A549 (cell line): ENCODE measurements around the gene FBXL7.

ENCODE experiments used
- HOXB5 ChIP-seq: fragments of 250-450 bp; sonication (Bioruptor Pico); IDR thresholded peaks from 2 replicates; pipeline ENCODE4 v1.5.0; 2020; ENCODE audit warnings: mild to moderate bottlenecking, moderate library complexity
- JUN ChIP-seq, 2 experiments: fragments of >200 bp; sonication (Bioruptor Twin); formaldehyde crosslinking; IDR thresholded peaks; 2 replicates in 1 of 2; 3 replicates in 1 of 2; pipeline ENCODE4 v1.6.1; 2016 to 2017
- MAZ ChIP-seq: fragments of 150-350 bp; IDR thresholded peaks from 2 replicates; pipeline ENCODE4 v1.6.1; 2014; ENCODE audit warnings: antibody characterized with exemption, low read depth, low read length, borderline replicate concordance
- NPAS2 ChIP-seq: fragments of 250-450 bp; sonication (Bioruptor Pico); IDR thresholded peaks from 2 replicates; pipeline ENCODE4 v1.8.0; 2022; ENCODE audit warnings: mild to moderate bottlenecking, moderate library complexity, borderline replicate concordance
- POLR2A ChIP-seq: IDR thresholded peaks from 2 replicates; pipeline ENCODE4 v1.6.1; 2012; ENCODE audit warnings: mild to moderate bottlenecking, low read length
- TF ChIP-seq, protein P1 (sequence below): fragments of 450-650 bp; IDR thresholded peaks from 2 replicates; pipeline ENCODE4 v1.6.1; 2014; ENCODE audit warnings: antibody characterized with exemption
- TF ChIP-seq, protein P2 (sequence below): fragments of >200 bp; sonication (Bioruptor Twin); formaldehyde crosslinking; IDR thresholded peaks from 3 replicates; pipeline ENCODE4 v1.5.1; 2016
- TF ChIP-seq, protein P3 (sequence below): fragments of 150-350 bp; IDR thresholded peaks from 2 replicates; pipeline ENCODE4 v1.6.1; 2014; ENCODE audit warnings: low read depth, mild to moderate bottlenecking, low read length

DNA sequence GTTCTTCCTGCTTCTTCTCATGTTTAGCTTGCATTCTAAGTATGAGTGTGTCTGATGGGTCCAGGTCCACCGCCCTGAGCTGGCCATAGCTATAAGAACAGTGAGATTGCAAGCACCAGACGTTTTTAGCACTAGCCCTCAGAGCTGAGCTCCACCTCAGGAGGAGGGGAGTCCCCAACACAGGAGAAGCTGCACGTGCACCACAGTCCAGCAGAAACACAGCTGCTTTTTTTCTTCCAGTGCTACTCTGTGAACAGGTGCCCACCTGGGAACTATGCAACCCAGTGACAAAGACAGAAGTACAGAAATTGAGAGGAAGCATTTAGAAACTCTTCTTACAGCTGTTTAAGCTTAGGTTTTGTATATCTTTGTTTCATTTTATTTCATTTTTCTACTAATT, 380.2 kb downstream of the FBXL7 start:
- TF ChIP-seq, protein P1, sequence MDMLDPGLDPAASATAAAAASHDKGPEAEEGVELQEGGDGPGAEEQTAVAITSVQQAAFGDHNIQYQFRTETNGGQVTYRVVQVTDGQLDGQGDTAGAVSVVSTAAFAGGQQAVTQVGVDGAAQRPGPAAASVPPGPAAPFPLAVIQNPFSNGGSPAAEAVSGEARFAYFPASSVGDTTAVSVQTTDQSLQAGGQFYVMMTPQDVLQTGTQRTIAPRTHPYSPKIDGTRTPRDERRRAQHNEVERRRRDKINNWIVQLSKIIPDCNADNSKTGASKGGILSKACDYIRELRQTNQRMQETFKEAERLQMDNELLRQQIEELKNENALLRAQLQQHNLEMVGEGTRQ, result no peak
- no peak for TF ChIP-seq MAZ
- TF ChIP-seq, protein P2, sequence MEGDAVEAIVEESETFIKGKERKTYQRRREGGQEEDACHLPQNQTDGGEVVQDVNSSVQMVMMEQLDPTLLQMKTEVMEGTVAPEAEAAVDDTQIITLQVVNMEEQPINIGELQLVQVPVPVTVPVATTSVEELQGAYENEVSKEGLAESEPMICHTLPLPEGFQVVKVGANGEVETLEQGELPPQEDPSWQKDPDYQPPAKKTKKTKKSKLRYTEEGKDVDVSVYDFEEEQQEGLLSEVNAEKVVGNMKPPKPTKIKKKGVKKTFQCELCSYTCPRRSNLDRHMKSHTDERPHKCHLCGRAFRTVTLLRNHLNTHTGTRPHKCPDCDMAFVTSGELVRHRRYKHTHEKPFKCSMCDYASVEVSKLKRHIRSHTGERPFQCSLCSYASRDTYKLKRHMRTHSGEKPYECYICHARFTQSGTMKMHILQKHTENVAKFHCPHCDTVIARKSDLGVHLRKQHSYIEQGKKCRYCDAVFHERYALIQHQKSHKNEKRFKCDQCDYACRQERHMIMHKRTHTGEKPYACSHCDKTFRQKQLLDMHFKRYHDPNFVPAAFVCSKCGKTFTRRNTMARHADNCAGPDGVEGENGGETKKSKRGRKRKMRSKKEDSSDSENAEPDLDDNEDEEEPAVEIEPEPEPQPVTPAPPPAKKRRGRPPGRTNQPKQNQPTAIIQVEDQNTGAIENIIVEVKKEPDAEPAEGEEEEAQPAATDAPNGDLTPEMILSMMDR, result no peak
- TF ChIP-seq POLR2A, result no peak
- TF ChIP-seq, protein P3, sequence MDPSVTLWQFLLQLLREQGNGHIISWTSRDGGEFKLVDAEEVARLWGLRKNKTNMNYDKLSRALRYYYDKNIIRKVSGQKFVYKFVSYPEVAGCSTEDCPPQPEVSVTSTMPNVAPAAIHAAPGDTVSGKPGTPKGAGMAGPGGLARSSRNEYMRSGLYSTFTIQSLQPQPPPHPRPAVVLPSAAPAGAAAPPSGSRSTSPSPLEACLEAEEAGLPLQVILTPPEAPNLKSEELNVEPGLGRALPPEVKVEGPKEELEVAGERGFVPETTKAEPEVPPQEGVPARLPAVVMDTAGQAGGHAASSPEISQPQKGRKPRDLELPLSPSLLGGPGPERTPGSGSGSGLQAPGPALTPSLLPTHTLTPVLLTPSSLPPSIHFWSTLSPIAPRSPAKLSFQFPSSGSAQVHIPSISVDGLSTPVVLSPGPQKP, result no peak
- no peak for TF ChIP-seq NPAS2 (CRISPR knock-in tag)
- no peak for TF ChIP-seq HOXB5 (CRISPR knock-in tag)
- TF ChIP-seq JUN (IDR thresholded peaks at IDR 0.05), result no peak
